VCaP (cell line): ENCODE measurements around the gene EFNA5.

ENCODE experiments used
- H3K27ac ChIP-seq: fragments of 450-650 bp; 2 replicates; pipeline ENCODE4 v1.5.1; 2017
- TF ChIP-seq, protein P1 (sequence below): fragments of 450-650 bp; conservative IDR thresholded peaks from 2 replicates; pipeline ENCODE4 v1.5.1; 2017; ENCODE audit warnings: mild to moderate bottlenecking, moderate library complexity

EFNA5 gene

DNA sequence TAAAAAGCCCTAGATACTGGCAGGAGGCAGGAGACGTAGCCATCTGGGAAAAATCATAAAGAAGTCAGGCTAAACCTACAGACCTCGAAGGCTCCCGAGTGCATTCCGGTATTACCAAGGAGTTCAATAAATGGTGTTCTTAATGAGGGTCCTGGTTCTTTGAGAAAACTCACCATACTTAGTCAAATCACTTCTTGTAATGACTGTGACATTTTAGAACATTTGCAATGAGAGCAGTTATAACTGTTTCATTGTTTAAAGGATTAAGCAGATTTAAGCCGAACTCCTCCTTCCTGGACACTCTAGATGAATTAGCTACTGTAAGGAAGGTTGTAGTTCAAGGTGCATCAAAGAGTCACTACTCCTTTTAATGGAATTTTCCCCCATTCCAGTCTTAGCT is 67.8 kb downstream of the EFNA5 start:
- H3K27ac ChIP-seq: no peak overlapping the region
- TF ChIP-seq, protein P1, sequence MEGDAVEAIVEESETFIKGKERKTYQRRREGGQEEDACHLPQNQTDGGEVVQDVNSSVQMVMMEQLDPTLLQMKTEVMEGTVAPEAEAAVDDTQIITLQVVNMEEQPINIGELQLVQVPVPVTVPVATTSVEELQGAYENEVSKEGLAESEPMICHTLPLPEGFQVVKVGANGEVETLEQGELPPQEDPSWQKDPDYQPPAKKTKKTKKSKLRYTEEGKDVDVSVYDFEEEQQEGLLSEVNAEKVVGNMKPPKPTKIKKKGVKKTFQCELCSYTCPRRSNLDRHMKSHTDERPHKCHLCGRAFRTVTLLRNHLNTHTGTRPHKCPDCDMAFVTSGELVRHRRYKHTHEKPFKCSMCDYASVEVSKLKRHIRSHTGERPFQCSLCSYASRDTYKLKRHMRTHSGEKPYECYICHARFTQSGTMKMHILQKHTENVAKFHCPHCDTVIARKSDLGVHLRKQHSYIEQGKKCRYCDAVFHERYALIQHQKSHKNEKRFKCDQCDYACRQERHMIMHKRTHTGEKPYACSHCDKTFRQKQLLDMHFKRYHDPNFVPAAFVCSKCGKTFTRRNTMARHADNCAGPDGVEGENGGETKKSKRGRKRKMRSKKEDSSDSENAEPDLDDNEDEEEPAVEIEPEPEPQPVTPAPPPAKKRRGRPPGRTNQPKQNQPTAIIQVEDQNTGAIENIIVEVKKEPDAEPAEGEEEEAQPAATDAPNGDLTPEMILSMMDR: no peak

GRCh38 chr5:107601076-107601475 is 69.7 kb downstream of the EFNA5 start:
- TF ChIP-seq, protein P1: no peak
- H3K27ac ChIP-seq: no peak overlapping the region

DNA sequence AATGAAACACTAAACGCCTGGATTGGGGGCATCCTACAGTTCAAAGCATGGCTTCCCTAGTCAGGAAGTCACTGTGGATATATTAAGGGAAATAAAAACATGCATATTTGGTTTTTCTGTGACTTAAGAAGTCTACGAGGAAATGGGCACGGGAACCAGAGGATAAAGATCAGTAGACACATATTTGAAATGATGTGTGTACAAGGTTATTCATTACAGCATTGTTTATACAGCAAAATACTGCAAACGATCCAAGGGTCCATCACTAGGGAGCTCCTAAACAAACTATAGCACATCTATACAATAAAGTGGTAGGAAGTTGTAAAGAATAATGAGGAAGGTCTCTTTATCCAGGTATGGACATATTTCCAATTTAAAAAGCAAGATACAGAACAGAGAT is 71.8 kb downstream of the EFNA5 start:
- no peak overlapping the region for H3K27ac ChIP-seq
- TF ChIP-seq, protein P1: no peak

- H3K27ac ChIP-seq: no peak overlapping the region
- TF ChIP-seq, protein P1: no peak
Measured at GRCh38 chr5:107597803-107598202, 72.9 kb downstream of the EFNA5 start.

- TF ChIP-seq, protein P1: no peak
- H3K27ac ChIP-seq: no peak overlapping the region
Measured at GRCh38 chr5:107597247-107597646, 73.5 kb downstream of the EFNA5 start.

GRCh38 chr5:107594253-107595045 is 76.3 kb downstream of the EFNA5 start:
- H3K27ac ChIP-seq: no peak overlapping the region

DNA sequence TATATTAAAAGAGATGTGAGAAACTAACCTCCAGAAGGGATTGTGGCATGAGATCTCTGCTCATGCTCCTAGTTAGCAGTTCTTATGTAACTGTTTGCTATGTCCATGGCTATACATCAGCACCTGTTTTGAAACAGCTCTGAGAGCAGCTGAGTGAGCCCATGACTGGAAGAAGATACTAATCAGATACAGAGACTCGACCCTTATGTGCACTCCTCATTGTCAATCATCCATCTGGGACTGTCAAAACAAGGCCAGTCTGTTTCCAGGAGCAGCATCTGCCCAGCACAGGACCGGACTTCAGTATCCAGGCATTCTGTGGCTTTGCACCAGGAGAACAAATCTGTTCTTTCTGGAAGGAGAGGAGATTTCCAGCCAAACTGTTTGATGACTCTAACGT is 77.7 kb downstream of the EFNA5 start:
- H3K27ac ChIP-seq: no peak overlapping the region
- TF ChIP-seq, protein P1: no peak

More at GRCh38 chr5:107594253-107595045, 76.3 kb downstream of the EFNA5 start:
- TF ChIP-seq, protein P1: no peak
